Hepatocyte (in vitro differentiated cells): ENCODE data around the gene KIF1B.

Experiments
- EZH2phosphoT487 ChIP-seq: fragments of 200-600 bp; sonication (generic); IDR thresholded peaks from one replicate; pipeline ENCODE4 v1.6.1; 2018; ENCODE audit warnings: antibody characterized with exemption, mild to moderate bottlenecking, low read depth, moderate library complexity; ENCODE audit not compliant: unreplicated experiment, severe bottlenecking
- TF ChIP-seq, protein P1 (sequence below): fragments of 200-600 bp; sonication (generic); IDR thresholded peaks from 2 replicates; pipeline ENCODE4 v1.5.1; 2016; ENCODE audit warnings: antibody characterized with exemption, mild to moderate bottlenecking; ENCODE audit not compliant: poor library complexity

GRCh38 chr1:10353693-10354092 lies 143.3 kb downstream of the KIF1B start:
- TF ChIP-seq, protein P1, sequence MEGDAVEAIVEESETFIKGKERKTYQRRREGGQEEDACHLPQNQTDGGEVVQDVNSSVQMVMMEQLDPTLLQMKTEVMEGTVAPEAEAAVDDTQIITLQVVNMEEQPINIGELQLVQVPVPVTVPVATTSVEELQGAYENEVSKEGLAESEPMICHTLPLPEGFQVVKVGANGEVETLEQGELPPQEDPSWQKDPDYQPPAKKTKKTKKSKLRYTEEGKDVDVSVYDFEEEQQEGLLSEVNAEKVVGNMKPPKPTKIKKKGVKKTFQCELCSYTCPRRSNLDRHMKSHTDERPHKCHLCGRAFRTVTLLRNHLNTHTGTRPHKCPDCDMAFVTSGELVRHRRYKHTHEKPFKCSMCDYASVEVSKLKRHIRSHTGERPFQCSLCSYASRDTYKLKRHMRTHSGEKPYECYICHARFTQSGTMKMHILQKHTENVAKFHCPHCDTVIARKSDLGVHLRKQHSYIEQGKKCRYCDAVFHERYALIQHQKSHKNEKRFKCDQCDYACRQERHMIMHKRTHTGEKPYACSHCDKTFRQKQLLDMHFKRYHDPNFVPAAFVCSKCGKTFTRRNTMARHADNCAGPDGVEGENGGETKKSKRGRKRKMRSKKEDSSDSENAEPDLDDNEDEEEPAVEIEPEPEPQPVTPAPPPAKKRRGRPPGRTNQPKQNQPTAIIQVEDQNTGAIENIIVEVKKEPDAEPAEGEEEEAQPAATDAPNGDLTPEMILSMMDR: no peak
- no peak for TF ChIP-seq EZH2phosphoT487
